Heart left ventricle (tissue), 16 donors: ENCODE measurements around the gene ANK3. TPM values are rescaled to one million over a fixed set of nuclear protein-coding genes. Genes with fewer than 3 reads are reported as not detected.

ENCODE experiments used
- ATAC-seq, 4 donors: fragments of 200-7000 bp; cut with Tn5 transposase; one replicate each; pipeline ENCODE4 v1.9.1; 2020 to 2022; ENCODE audit warnings: moderate library complexity in 4 of 4, mild to moderate bottlenecking in 3 of 4, moderate number of reproducible peaks in 1 of 4
- DNase-seq, 5 donors: peaks; one replicate each; pipeline ENCODE4 v3.0.0-alpha.2; 2020
- H3K27ac ChIP-seq, 12 donors: fragments of 200-600 bp; sonication (generic) in 4 of 12; one replicate each; pipeline versions ENCODE4 v1.5.0 to v1.8.0; 2016 to 2022; ENCODE audit warnings: mild to moderate bottlenecking in 2 of 12
- H3K27me3 ChIP-seq, 9 donors: fragments of 200-600 bp; sonication (generic) in 2 of 9; one replicate each; pipeline versions ENCODE4 v1.5.1 to v1.8.0; 2016 to 2022; ENCODE audit warnings: mild to moderate bottlenecking in 3 of 9
- H3K36me3 ChIP-seq, 9 donors: fragments of 200-600 bp; sonication (generic) in 2 of 9; one replicate each; pipeline versions ENCODE4 v1.5.0 to v1.8.0; 2018 to 2022; ENCODE audit warnings: mild to moderate bottlenecking in 2 of 9
- H3K4me1 ChIP-seq, 12 donors: fragments of 200-600 bp; sonication (generic) in 4 of 12; one replicate each; pipeline versions ENCODE4 v1.5.0 to v1.8.0; 2016 to 2022; ENCODE audit warnings: mild to moderate bottlenecking in 3 of 12
- H3K4me3 ChIP-seq, 12 donors: fragments of 200-600 bp; sonication (generic) in 4 of 12; one replicate each; pipeline versions ENCODE4 v1.5.0 to v1.8.0; 2017 to 2022; ENCODE audit warnings: mild to moderate bottlenecking in 9 of 12, moderate library complexity in 4 of 12
- H3K9me3 ChIP-seq, 12 donors: fragments of 200-600 bp; sonication (generic) in 4 of 12; one replicate each; pipeline versions ENCODE4 v1.5.0 to v1.8.0; 2016 to 2022; ENCODE audit warnings: mild to moderate bottlenecking in 1 of 12
- POLR2A ChIP-seq, 2 donors: fragments of 450-650 bp; IDR thresholded peaks; one replicate each; pipeline ENCODE4 v1.6.1; 2017; ENCODE audit warnings: antibody characterized with exemption in 2 of 2, mild to moderate bottlenecking in 2 of 2, moderate library complexity in 2 of 2
- WGBS, 4 donors: extraction: QIAGEN DNeasy Blood & Tissue Kit in 2 of 4; methylation state at CpG; one replicate each; pipeline versions ENCODE4 v1.1.5 to v1.1.7; 2013 to 2018; 5-methylcytosine and 5-hydroxymethylcytosine counted together
- intact Hi-C, 10 donors: fragments of 100-400 bp; cut with DNase I; formaldehyde crosslinking; loops; one replicate each; pipeline versions ENCODE4 v1.11.1 to v1.14.2; 2022
- polyA plus RNA-seq, 2 donors: library from polyadenylated mRNA; stranded (reverse); fragments of 200-250 nt; gene quantifications; one replicate each; pipeline ENCODE4 v1.2.3, GENCODE V29; 2013
- total RNA-seq, 9 donors: library from RNA; depleted of rRNA in 2 of 9; stranded (reverse); fragments of >200 nt in 2 of 9; fragmentation: NEBNext Ultra II Directional in 3 of 9; extraction: Animal tissue kit (Norgen Biotek cat#: 25700) in 3 of 9; gene quantifications; one replicate each; pipeline versions ENCODE4 v1.1.0 to v1.2.4, GENCODE V29; 2016 to 2023
- TF ChIP-seq, protein P1 (sequence below), 12 donors: fragments of 200-600 bp; sonication (generic) in 4 of 12; IDR thresholded peaks; one replicate each; pipeline versions ENCODE4 v1.5.0 to v1.8.0; 2018 to 2022; ENCODE audit warnings: antibody characterized with exemption in 12 of 12, mild to moderate bottlenecking in 5 of 12
- donor health status: ischemic (EF 13 %, LVEDD 7.1; RV severe dilation, severe dysfunction).
- donor health status: healthy with polysubstance abuse.
- donor health status: DM: no; HTN: yes; CAD: no.
- donor health status: DM: no; HTN: no; CAD: no.
- donor health status: ischemic (EF 25% LVEDD 6.9; RV normal size, moderate dysfunction).
- donor health status: ischemic (EF 25% LVEDD 5.7; RV mildly dilated, moderate dysfunction).
- donor health status: healthy.
- donor health status: DM: yes; HTN: yes; CAD: no.
- donor health status: ischemic (EF 35%, LVEDD 5.7; RV mildly dilated, moderate dysfunction).
- donor health status: nonischemic (EF 11% LVEDD 7.7; RV severe dilation, severe dysfunction).
- donor health status: DM: yes; HTN: yes; CAD: no.
- donor health status: PGD.
- donor health status: ischemic (EF 29% LVEDD 5.4; RV normal size, mild dysfunction).
- donor health status: nonischemic (EF 23%, LVEDD 6.1; RV moderate dilation, normal function).

Gene ANK3
- total and polyA plus RNA-seq, 11 donors, result 33.8 to 576 (median 239) TPM

GRCh38 chr10:60200682-60201053 lies 189.0 kb downstream of the ANK3 start:
- 63 to 82% (median 72%) methylated on average over 1 of the region's 1 CpG for whole genome bisulfite sequencing, 4 donors
- H3K4me3 ChIP-seq, result no peak overlapping the region
- ATAC-seq, result no peak
- H3K36me3 ChIP-seq, result peaks cover 0 to 84% (median 26%) of the 10 kb centered on the region in 9 donors
- TF ChIP-seq, protein P1, sequence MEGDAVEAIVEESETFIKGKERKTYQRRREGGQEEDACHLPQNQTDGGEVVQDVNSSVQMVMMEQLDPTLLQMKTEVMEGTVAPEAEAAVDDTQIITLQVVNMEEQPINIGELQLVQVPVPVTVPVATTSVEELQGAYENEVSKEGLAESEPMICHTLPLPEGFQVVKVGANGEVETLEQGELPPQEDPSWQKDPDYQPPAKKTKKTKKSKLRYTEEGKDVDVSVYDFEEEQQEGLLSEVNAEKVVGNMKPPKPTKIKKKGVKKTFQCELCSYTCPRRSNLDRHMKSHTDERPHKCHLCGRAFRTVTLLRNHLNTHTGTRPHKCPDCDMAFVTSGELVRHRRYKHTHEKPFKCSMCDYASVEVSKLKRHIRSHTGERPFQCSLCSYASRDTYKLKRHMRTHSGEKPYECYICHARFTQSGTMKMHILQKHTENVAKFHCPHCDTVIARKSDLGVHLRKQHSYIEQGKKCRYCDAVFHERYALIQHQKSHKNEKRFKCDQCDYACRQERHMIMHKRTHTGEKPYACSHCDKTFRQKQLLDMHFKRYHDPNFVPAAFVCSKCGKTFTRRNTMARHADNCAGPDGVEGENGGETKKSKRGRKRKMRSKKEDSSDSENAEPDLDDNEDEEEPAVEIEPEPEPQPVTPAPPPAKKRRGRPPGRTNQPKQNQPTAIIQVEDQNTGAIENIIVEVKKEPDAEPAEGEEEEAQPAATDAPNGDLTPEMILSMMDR (IDR thresholded peaks at IDR 0.05), result no peak
- no peak for TF ChIP-seq POLR2A (IDR thresholded peaks at IDR 0.05)
- H3K4me1 ChIP-seq, result peaks cover 0 to 15% (median 5%) of the 10 kb centered on the region in 12 donors
- no peaks in the 10 kb centered on the region for H3K27me3 ChIP-seq
- no peaks in the 10 kb centered on the region for H3K9me3 ChIP-seq
- no peak for DNase-seq
- H3K27ac ChIP-seq, result no peak overlapping the region
- intact Hi-C loops, result loop anchor here in 7 of 10 donors (5.0 to 10.0 kb wide), 4 partner anchors 96 to 576 kb away; no protein-coding TSS in a partner anchor

DNA sequence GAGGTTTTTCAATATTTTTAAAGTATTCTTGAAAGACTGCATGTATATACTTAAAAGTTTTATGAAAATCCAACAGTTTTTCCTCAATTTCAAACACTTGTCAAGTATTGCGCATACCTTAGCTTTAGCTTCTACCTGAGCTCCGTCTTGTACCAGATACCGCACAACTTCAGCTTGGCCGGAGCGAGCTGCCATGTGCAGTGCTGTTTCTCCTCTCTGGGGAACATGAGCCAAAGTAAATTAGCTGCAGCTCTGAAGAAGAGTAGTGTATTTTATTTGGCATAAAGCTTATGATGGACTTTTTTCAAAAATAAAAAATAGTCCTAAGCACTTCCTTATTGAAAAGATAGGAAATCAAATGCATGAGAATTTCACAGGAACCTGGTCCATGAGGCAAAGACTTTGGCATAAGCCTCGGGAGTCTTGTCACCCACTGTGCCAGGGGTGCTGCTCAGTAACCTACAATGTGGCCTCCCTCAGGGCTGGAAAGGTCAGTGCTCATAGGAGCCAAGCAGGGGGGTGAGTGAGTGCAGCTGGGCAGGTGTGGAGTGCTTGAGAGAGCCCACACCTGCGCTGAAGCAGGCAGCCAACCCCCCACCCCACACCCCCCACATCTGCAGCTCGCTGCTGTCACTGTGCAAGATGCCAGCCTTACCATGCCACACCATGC lies 189.5 kb downstream of the ANK3 start:
- no peak for TF ChIP-seq POLR2A (IDR thresholded peaks at IDR 0.05)
- TF ChIP-seq, protein P1 (IDR thresholded peaks at IDR 0.05), result no peak
- peaks cover 0 to 84% (median 26%) of the 10 kb centered on the region in 9 donors for H3K36me3 ChIP-seq
- no peak overlapping the region for H3K27ac ChIP-seq
- WGBS, 4 donors, result 65 to 84% (median 67%) methylated on average over 8 of the region's 8 CpGs
- ATAC-seq (peak in 3 of 4 donors; percentile 31 to 71 (median 59)), DNase-seq (no peak)
- no peak overlapping the region for H3K4me3 ChIP-seq
- intact Hi-C loops, result loop anchor here in 7 of 10 donors (5.0 to 10.0 kb wide), 4 partner anchors 95 to 575 kb away; no protein-coding TSS in a partner anchor
- H3K4me1 ChIP-seq, result peaks cover 0 to 15% (median 5%) of the 10 kb centered on the region in 12 donors
- no peaks in the 10 kb centered on the region for H3K9me3 ChIP-seq
- H3K27me3 ChIP-seq, result no peaks in the 10 kb centered on the region

DNA sequence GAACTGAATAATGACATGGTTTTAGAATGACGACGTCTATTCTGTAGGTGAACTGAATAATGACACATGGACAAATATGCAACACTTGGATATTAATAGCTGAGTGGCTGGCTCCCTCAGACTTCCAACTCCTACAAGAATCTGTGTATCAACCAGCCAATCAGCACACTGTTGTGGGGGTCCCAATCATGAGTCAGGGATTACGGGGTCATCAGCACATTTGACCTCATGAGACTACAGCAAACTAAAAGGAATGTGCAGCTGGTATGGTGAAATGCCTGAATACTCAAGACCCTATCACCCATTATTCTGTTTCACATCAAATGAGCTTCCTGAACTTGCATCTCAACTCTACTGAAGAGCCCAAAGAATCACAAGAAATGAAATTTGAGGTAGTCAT lies 192.5 kb downstream of the ANK3 start:
- intact Hi-C loops, result loop anchor here in 1 of 10 donors (5.0 kb wide), 1 partner anchor 80 kb away; no protein-coding TSS in a partner anchor
- ATAC-seq (no peak), DNase-seq (no peak)
- Histone ChIP-seq H3K4me3 (no peak overlapping the region), H3K27me3 (no peaks in the 10 kb centered on the region), H3K4me1 (peaks cover 0 to 15% (median 2%) of the 10 kb centered on the region in 12 donors), H3K9me3 (no peaks in the 10 kb centered on the region), H3K36me3 (peaks cover 0 to 92% (median 30%) of the 10 kb centered on the region in 9 donors), H3K27ac (no peak overlapping the region)
- whole genome bisulfite sequencing, 4 donors, result 42 to 67% (median 48%) methylated on average over 3 of the region's 3 CpGs
- TF ChIP-seq, protein P1 (IDR thresholded peaks at IDR 0.05), result no peak
- no peak for TF ChIP-seq POLR2A (IDR thresholded peaks at IDR 0.05)

GRCh38 chr10:60194421-60194820 lies 195.3 kb downstream of the ANK3 start:
- DNase-seq (no peak), ATAC-seq (no peak)
- Histone ChIP-seq H3K27me3 (no peaks in the 10 kb centered on the region), H3K4me3 (no peak overlapping the region), H3K9me3 (peaks cover 0 to 9% (median 0%) of the 10 kb centered on the region in 12 donors), H3K27ac (no peak overlapping the region), H3K4me1 (peaks cover 0 to 14% (median 4%) of the 10 kb centered on the region in 12 donors), H3K36me3 (peaks cover 0 to 70% (median 30%) of the 10 kb centered on the region in 9 donors)
- intact Hi-C loops, result no loop called here
- TF ChIP-seq POLR2A (IDR thresholded peaks at IDR 0.05), result no peak
- TF ChIP-seq, protein P1 (IDR thresholded peaks at IDR 0.05), result no peak
